Sigmoid colon (tissue), 7 donors: ENCODE data around the gene TBX20. TPM values are rescaled to one million over a fixed set of nuclear protein-coding genes. Genes with fewer than 3 reads are reported as not detected.

Source experiments
- DNase-seq: peaks from one replicate; pipeline ENCODE4 v3.0.0-alpha.2; 2019
- H3K27ac ChIP-seq, 4 donors: fragments of 200-600 bp; sonication (generic); one replicate each; pipeline ENCODE4 v1.5.1; 2016 to 2019; ENCODE audit warnings: mild to moderate bottlenecking in 1 of 4
- H3K27me3 ChIP-seq, 3 donors: fragments of 200-600 bp; sonication (generic); one replicate each; pipeline ENCODE4 v1.5.1; 2019; ENCODE audit warnings: mild to moderate bottlenecking in 1 of 3
- H3K36me3 ChIP-seq, 4 donors: fragments of 200-600 bp; sonication (generic); one replicate each; pipeline ENCODE4 v1.5.1; 2016 to 2019
- H3K4me1 ChIP-seq, 4 donors: fragments of 200-600 bp; sonication (generic); one replicate each; pipeline ENCODE4 v1.5.1; 2017 to 2019
- H3K4me3 ChIP-seq, 4 donors: fragments of 200-600 bp; sonication (generic); one replicate each; pipeline ENCODE4 v1.5.1; 2017 to 2019; ENCODE audit warnings: mild to moderate bottlenecking in 2 of 4, moderate library complexity in 1 of 4
- H3K9me3 ChIP-seq, 4 donors: fragments of 200-600 bp in 3 of 4; sonication (generic) in 3 of 4; one replicate each; pipeline versions ENCODE4 v1.5.1 to v1.6.1; 2013 to 2019
- CTCF ChIP-seq, 4 experiments: fragments of 450-650 bp in 3 of 4; fragments of 200-600 bp in 1 of 4; IDR thresholded peaks; one replicate each; pipeline ENCODE4 v1.5.1; 2016 to 2019; ENCODE audit warnings: antibody characterized with exemption in 4 of 4, mild to moderate bottlenecking in 3 of 4, moderate library complexity in 2 of 4
- EP300 ChIP-seq, 4 donors: sonication (generic); formaldehyde crosslinking; IDR thresholded peaks; one replicate each; pipeline ENCODE4 v1.6.1; 2017; ENCODE audit warnings: antibody characterized with exemption in 4 of 4
- POLR2A ChIP-seq, 2 donors: fragments of 450-650 bp; IDR thresholded peaks; one replicate each; pipeline ENCODE4 v1.6.1; 2016; ENCODE audit warnings: antibody characterized with exemption in 2 of 2, mild to moderate bottlenecking in 2 of 2, moderate library complexity in 2 of 2
- POLR2AphosphoS5 ChIP-seq, 4 donors: sonication (generic); formaldehyde crosslinking; IDR thresholded peaks; one replicate each; pipeline ENCODE4 v1.6.1; 2017; ENCODE audit warnings: antibody characterized with exemption in 4 of 4
- WGBS, 2 donors: extraction: QIAGEN DNeasy Blood & Tissue Kit; methylation state at CpG; one replicate each; pipeline ENCODE4 v1.1.7; 2013; 5-methylcytosine and 5-hydroxymethylcytosine counted together
- intact Hi-C: fragments of 100-400 bp; cut with DNase I; formaldehyde crosslinking; loops from one replicate; pipeline ENCODE4 v1.15.1; 2023
- polyA plus RNA-seq, 3 donors: library from polyadenylated mRNA; stranded (reverse); fragments of 200-250 nt; gene quantifications; one replicate each; pipeline ENCODE4 v1.2.3, GENCODE V29; 2013
- total RNA-seq, 4 donors: library from RNA; depleted of rRNA; stranded (reverse); fragments of >200 nt; gene quantifications; one replicate each; pipeline ENCODE4 v1.1.0, GENCODE V29; 2016
- donor health status: healthy with polysubstance abuse.
- donor health status: Bipolar disorder and iron deficiency.
- donor health status: healthy.

The TBX20 gene
- total and polyA plus RNA-seq, 7 donors = 0.04 TPM; not detected in 6

- intact Hi-C loops = no loop called here
- no peak for DNase-seq
- Histone ChIP-seq H3K36me3 (no peaks in the 10 kb centered on the region), H3K4me1 (no peaks in the 10 kb centered on the region), H3K27ac (no peak overlapping the region), H3K27me3 (peaks cover 0 to 3% (median 0%) of the 10 kb centered on the region in 3 donors), H3K9me3 (no peaks in the 10 kb centered on the region), H3K4me3 (no peak overlapping the region)
- no peak for TF ChIP-seq CTCF (IDR thresholded peaks at IDR 0.05)
- TF ChIP-seq EP300 (IDR thresholded peaks at IDR 0.05) = no peak
- TF ChIP-seq POLR2AphosphoS5 (IDR thresholded peaks at IDR 0.05) = no peak
- TF ChIP-seq POLR2A (IDR thresholded peaks at IDR 0.05) = no peak
- 0 to 41% methylated on average over 1 of the region's 1 CpG for WGBS, 2 donors
These were observed 31.9 kb upstream of the TBX20 start for GRCh38 chr7:35285799-35286198.

GRCh38 chr7:35280902-35281301, 27.0 kb upstream of the TBX20 start:
- no peak for TF ChIP-seq EP300 (IDR thresholded peaks at IDR 0.05)
- no peak for TF ChIP-seq CTCF (IDR thresholded peaks at IDR 0.05)
- TF ChIP-seq POLR2AphosphoS5 (IDR thresholded peaks at IDR 0.05) = no peak
- TF ChIP-seq POLR2A (IDR thresholded peaks at IDR 0.05) = no peak
- Histone ChIP-seq H3K4me3 (no peak overlapping the region), H3K4me1 (no peaks in the 10 kb centered on the region), H3K27ac (no peak overlapping the region), H3K9me3 (no peaks in the 10 kb centered on the region), H3K36me3 (no peaks in the 10 kb centered on the region), H3K27me3 (peaks cover 0 to 3% (median 0%) of the 10 kb centered on the region in 3 donors)
- intact Hi-C loops = no loop called here
- DNase-seq = no peak
- WGBS, 2 donors = 58 to 69% methylated on average over 4 of the region's 4 CpGs

- DNase-seq = no peak
- 92% methylated on average over 1 of the region's 1 CpG for WGBS, 2 donors
These were observed 23.5 kb upstream of the TBX20 start for GRCh38 chr7:35277359-35277758.

GRCh38 chr7:35272246-35272645, 18.3 kb upstream of the TBX20 start:
- Histone ChIP-seq H3K27ac (no peak overlapping the region), H3K36me3 (no peaks in the 10 kb centered on the region), H3K9me3 (no peaks in the 10 kb centered on the region), H3K4me3 (no peak overlapping the region), H3K4me1 (peaks cover 0 to 5% (median 0%) of the 10 kb centered on the region in 4 donors), H3K27me3 (no peaks in the 10 kb centered on the region)
- no peak for DNase-seq
- intact Hi-C loops = no loop called here
- no peak for TF ChIP-seq EP300 (IDR thresholded peaks at IDR 0.05)
- no peak for TF ChIP-seq CTCF (IDR thresholded peaks at IDR 0.05)
- TF ChIP-seq POLR2AphosphoS5 (IDR thresholded peaks at IDR 0.05) = no peak
- TF ChIP-seq POLR2A (IDR thresholded peaks at IDR 0.05) = no peak
- 79 to 83% methylated on average over 1 of the region's 1 CpG for WGBS, 2 donors

More at GRCh38 chr7:35277359-35277758, 23.5 kb upstream of the TBX20 start:
- H3K36me3 ChIP-seq = no peaks in the 10 kb centered on the region
- H3K4me3 ChIP-seq = no peak overlapping the region
- no peaks in the 10 kb centered on the region for H3K4me1 ChIP-seq
- H3K9me3 ChIP-seq = no peaks in the 10 kb centered on the region
- peaks cover 0 to 3% (median 0%) of the 10 kb centered on the region in 3 donors for H3K27me3 ChIP-seq
- TF ChIP-seq POLR2AphosphoS5 (IDR thresholded peaks at IDR 0.05) = no peak
- no peak for TF ChIP-seq EP300 (IDR thresholded peaks at IDR 0.05)
- no peak for TF ChIP-seq CTCF (IDR thresholded peaks at IDR 0.05)
- no peak for TF ChIP-seq POLR2A (IDR thresholded peaks at IDR 0.05)
- intact Hi-C loops = no loop called here
- no peak overlapping the region for H3K27ac ChIP-seq

- 61 to 64% methylated on average over 5 of the region's 5 CpGs for WGBS, 2 donors
- Histone ChIP-seq H3K27ac (no peak overlapping the region), H3K4me1 (peaks cover 0 to 11% (median 0%) of the 10 kb centered on the region in 4 donors), H3K4me3 (no peak overlapping the region), H3K27me3 (no peaks in the 10 kb centered on the region), H3K36me3 (no peaks in the 10 kb centered on the region), H3K9me3 (no peaks in the 10 kb centered on the region)
- DNase-seq = no peak
- no peak for TF ChIP-seq CTCF (IDR thresholded peaks at IDR 0.05)
- TF ChIP-seq POLR2A (IDR thresholded peaks at IDR 0.05) = no peak
- no peak for TF ChIP-seq EP300 (IDR thresholded peaks at IDR 0.05)
- no peak for TF ChIP-seq POLR2AphosphoS5 (IDR thresholded peaks at IDR 0.05)
- intact Hi-C loops = no loop called here
These were observed 15.1 kb upstream of the TBX20 start for GRCh38 chr7:35268953-35269352.
